T47D (cell line): ENCODE data around the gene STIL.

ENCODE experiments used
- DNase-seq, 2 experiments: peaks; one replicate each; pipeline versions ENCODE4 v3.0.0 to v3.0.0-alpha.2; 2011 to 2012; ENCODE audit warnings: low read depth in 1 of 2, low spot score in 1 of 2
- JUND ChIP-seq: IDR thresholded peaks from 2 replicates; pipeline ENCODE4 v1.6.1; 2012; ENCODE audit warnings: low read depth
- in situ Hi-C: cut with HindIII; loops from 2 replicates; pipeline ENCODE4 v1.10.0; 2016; ENCODE audit warnings: low sequenced_read_pairs, low pct_unique_long_range_greater_than_20kb

Gene STIL

DNA sequence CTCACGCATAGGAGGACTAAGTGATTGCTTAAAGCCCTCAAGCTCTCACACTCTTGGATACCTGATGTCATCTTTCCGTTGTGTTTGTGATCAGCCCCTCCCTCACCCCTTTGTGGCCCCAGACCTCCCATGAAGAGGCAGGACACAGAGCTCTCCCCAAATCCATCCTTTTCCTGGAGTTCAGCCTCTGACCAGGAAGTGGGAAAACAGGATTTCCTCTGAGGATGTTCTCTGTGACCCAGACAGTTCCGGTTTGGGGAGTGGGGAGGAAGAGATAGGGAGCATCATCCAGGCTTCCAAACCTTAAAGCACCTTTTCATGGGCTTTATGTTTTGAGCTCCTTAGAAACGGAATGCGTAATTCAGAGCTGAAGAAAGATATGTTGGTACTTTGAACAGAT, 70.0 kb downstream of the STIL start:
- TF ChIP-seq JUND = no peak
- no peak for DNase-seq
- in situ Hi-C loops = no loop called here

GRCh38 chr1:47241114-47242113, 72.5 kb downstream of the STIL start:
- no peak for DNase-seq
- in situ Hi-C loops = no loop called here
- no peak for TF ChIP-seq JUND

DNA sequence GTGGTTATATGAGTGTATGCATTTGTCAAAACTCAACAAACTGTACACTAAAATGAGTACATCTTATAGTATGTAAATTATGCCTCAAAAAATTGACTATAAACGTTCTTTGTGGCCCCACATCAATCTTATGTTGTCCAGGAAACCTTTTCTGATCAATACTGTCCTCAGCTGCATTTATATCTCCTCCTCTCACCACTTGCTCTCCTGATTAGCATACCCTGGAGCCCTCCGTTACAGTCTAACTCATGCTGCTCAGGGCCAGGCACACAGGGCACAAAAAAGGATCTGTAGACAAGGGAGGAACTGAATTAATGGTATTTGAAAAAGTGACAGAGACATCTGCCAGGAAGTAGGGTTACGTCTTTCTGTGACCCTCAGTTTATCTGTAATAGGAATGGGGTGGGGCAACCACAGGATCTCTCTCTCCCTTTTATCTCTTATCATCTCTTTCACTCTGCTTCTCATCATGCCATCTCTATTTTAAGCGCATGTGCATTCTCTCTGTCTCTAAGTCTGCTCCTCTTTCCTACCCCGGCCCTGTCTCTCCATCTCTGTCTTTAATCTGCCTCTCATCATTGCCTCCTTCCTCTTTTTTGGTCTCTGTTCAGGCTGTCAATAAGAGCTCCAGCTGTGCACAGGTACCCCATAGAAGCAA, 74.9 kb downstream of the STIL start:
- in situ Hi-C loops = no loop called here
- DNase-seq = no peak
- no peak for TF ChIP-seq JUND

GRCh38 chr1:47235806-47236205, 78.1 kb downstream of the STIL start:
- TF ChIP-seq JUND = no peak
- no peak for DNase-seq
- in situ Hi-C loops = no loop called here

DNA sequence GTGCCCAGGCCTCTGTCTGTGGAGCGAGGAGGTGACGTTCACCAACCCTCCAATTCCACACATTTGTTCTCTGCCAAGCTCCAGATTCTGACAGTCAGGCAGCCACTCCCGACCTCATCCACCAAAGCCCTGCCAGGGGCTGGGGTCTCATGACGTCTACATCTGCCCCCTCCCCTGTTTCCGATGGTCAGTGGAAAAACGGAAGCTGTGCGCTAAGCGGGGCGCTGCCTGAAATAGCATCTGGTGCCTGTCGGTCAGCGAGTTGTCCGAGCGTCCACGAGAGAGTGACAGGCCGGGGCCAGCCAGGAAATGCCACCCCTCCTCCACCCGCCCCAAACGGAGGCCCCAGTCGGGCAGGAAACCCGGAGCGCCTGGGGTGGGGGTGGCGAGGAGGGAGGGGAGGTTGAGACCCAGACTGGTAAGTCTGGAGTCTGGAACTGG, 78.7 kb downstream of the STIL start:
- TF ChIP-seq JUND = no peak
- in situ Hi-C loops = no loop called here
- DNase-seq = no peak

DNA sequence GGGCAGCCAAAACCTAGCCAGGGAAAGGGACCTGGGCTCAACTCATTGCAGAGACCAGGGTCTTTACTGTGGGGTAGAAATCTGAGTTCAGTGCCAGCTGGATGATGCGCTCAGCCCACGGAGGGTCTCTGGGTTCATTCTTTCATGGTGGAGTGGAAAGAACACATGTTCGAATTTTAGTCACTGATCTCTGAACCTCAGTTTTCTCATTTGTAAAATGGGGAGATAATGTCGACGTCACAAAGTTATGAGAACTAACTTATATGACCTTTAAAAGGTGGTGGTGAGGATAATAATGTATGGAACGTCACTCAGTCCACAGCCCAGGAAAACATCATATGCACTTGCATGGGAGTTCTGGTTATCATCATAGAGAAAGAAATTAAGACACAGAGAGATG, 80.8 kb downstream of the STIL start:
- DNase-seq = no peak
- TF ChIP-seq JUND = no peak
- in situ Hi-C loops = no loop called here

GRCh38 chr1:47232187-47232874, 81.6 kb downstream of the STIL start, which contains the start of gene TAL1:
TSS of gene TAL1 (minus strand) at chr1:47232225. CDS start at chr1:47225888, 6,337 bp downstream.
- DNase-seq = no peak
- no peak for TF ChIP-seq JUND
- in situ Hi-C loops = no loop called here

GRCh38 chr1:47231301-47232186, 82.4 kb downstream of the STIL start:
- in situ Hi-C loops = no loop called here
- DNase-seq = no peak
- TF ChIP-seq JUND = no peak

DNA sequence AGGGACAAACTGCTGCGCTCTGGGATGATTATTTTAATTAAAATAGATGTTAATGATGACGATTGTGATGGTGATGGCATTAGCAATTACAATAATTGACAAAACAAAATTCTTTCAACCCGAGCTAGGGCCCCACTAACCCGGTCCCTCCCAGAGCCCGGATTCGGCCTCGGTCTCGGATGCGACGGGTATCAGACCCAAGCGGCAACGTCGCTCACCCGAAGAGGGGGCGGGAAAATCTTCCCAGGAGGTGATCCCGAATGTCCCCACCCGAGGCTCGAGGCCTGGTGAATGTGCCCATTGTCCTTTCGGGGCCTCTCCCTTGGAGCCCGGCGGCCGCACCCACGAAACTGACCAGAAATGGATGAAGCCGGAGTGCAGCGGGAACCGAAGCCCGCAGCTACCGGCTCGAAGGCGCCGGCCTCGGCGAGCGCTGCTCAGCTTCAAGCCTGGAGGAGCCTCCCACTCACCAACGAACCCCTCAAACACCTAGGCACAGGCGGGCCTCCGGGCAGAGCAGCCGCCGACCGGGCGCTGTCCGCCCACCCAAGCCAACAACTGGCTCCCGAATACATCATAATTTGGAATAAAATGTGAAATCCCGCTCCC, 83.2 kb downstream of the STIL start:
- in situ Hi-C loops = no loop called here
- TF ChIP-seq JUND = no peak
- DNase-seq = no peak

GRCh38 chr1:47229886-47230691, 83.9 kb downstream of the STIL start:
- no peak for DNase-seq
- TF ChIP-seq JUND = no peak
- in situ Hi-C loops = no loop called here
